ENCODE measurements around the gene NLRC5.

Gene NLRC5

GRCh38 chr16:57012353-57012752, 23.0 kb downstream of the NLRC5 start:
- TF ChIP-seq GATA3 (IDR thresholded peaks at IDR 0.05; ENCODE audit: low read depth, low read length) (no peak), GATA2 (IDR thresholded peaks at IDR 0.05; ENCODE audit: low read depth, low read length) (no peak)

GRCh38 chr16:57013229-57013628, 23.9 kb downstream of the NLRC5 start:
- TF ChIP-seq GATA2 (IDR thresholded peaks at IDR 0.05; ENCODE audit: low read depth, low read length) (no peak), GATA3 (IDR thresholded peaks at IDR 0.05; ENCODE audit: low read depth, low read length) (no peak)

GRCh38 chr16:57013902-57014301, 24.5 kb downstream of the NLRC5 start:
- TF ChIP-seq GATA3 (IDR thresholded peaks at IDR 0.05; ENCODE audit: low read depth, low read length) (no peak), GATA2 (IDR thresholded peaks at IDR 0.05; ENCODE audit: low read depth, low read length) (no peak)

- TF ChIP-seq GATA3 (IDR thresholded peaks at IDR 0.05; ENCODE audit: low read depth, low read length) (no peak), GATA2 (IDR thresholded peaks at IDR 0.05; ENCODE audit: low read depth, low read length) (no peak)
Observed at GRCh38 chr16:57016301-57016700, 26.9 kb downstream of the NLRC5 start.

GRCh38 chr16:57016831-57017230, 27.5 kb downstream of the NLRC5 start:
- TF ChIP-seq GATA2 (IDR thresholded peaks at IDR 0.05; ENCODE audit: low read depth, low read length) (no peak), GATA3 (IDR thresholded peaks at IDR 0.05; ENCODE audit: low read depth, low read length) (no peak)

- TF ChIP-seq GATA2 (IDR thresholded peaks at IDR 0.05; ENCODE audit: low read depth, low read length), result no peak
- TF ChIP-seq GATA3 (IDR thresholded peaks at IDR 0.05; ENCODE audit: low read depth, low read length), result no peak
Observed at GRCh38 chr16:57017251-57017650, 27.9 kb downstream of the NLRC5 start.

GRCh38 chr16:57019746-57020145, 30.4 kb downstream of the NLRC5 start:
- TF ChIP-seq GATA2 (IDR thresholded peaks at IDR 0.05; ENCODE audit: low read depth, low read length) (no peak), GATA3 (IDR thresholded peaks at IDR 0.05; ENCODE audit: low read depth, low read length) (no peak)

- TF ChIP-seq GATA3 (IDR thresholded peaks at IDR 0.05; ENCODE audit: low read depth, low read length) (no peak), GATA2 (IDR thresholded peaks at IDR 0.05; ENCODE audit: low read depth, low read length) (no peak)
Observed at GRCh38 chr16:57020651-57021050, 31.3 kb downstream of the NLRC5 start.

GRCh38 chr16:57021757-57022156, 32.4 kb downstream of the NLRC5 start:
- TF ChIP-seq GATA3 (IDR thresholded peaks at IDR 0.05; ENCODE audit: low read depth, low read length) (no peak), GATA2 (IDR thresholded peaks at IDR 0.05; ENCODE audit: low read depth, low read length) (no peak)

GRCh38 chr16:57022445-57022844, 33.1 kb downstream of the NLRC5 start:
- no peak for TF ChIP-seq GATA3 (IDR thresholded peaks at IDR 0.05; ENCODE audit: low read depth, low read length)
- TF ChIP-seq GATA2 (IDR thresholded peaks at IDR 0.05; ENCODE audit: low read depth, low read length), result no peak

- TF ChIP-seq GATA3 (IDR thresholded peaks at IDR 0.05; ENCODE audit: low read depth, low read length) (no peak), GATA2 (IDR thresholded peaks at IDR 0.05; ENCODE audit: low read depth, low read length) (no peak)
Observed at GRCh38 chr16:57023541-57024249, 34.3 kb downstream of the NLRC5 start.

GRCh38 chr16:57024894-57025680, 35.7 kb downstream of the NLRC5 start:
- no peak for TF ChIP-seq GATA3 (IDR thresholded peaks at IDR 0.05; ENCODE audit: low read depth, low read length)

GRCh38 chr16:57025941-57026777, 36.8 kb downstream of the NLRC5 start:
- TF ChIP-seq GATA2 (IDR thresholded peaks at IDR 0.05; ENCODE audit: low read depth, low read length), result no peak
- no peak for TF ChIP-seq GATA3 (IDR thresholded peaks at IDR 0.05; ENCODE audit: low read depth, low read length)

- no peak for TF ChIP-seq GATA2 (IDR thresholded peaks at IDR 0.05; ENCODE audit: low read depth, low read length)
Observed at GRCh38 chr16:57026778-57027062, 37.4 kb downstream of the NLRC5 start.

- TF ChIP-seq GATA2 (IDR thresholded peaks at IDR 0.05; ENCODE audit: low read depth, low read length), result no peak
- TF ChIP-seq GATA3 (IDR thresholded peaks at IDR 0.05; ENCODE audit: low read depth, low read length), result no peak
Observed at GRCh38 chr16:57027067-57027466, 37.7 kb downstream of the NLRC5 start.

Measured in SH-SY5Y (cell line).